ENCODE results near the gene TRIM39.
"Not testable (repeated sequence)": the region's sequence is repeated elsewhere in the genome, so short reads cannot be mapped to it uniquely, and the experiment has no call there.

Gene TRIM39

DNA sequence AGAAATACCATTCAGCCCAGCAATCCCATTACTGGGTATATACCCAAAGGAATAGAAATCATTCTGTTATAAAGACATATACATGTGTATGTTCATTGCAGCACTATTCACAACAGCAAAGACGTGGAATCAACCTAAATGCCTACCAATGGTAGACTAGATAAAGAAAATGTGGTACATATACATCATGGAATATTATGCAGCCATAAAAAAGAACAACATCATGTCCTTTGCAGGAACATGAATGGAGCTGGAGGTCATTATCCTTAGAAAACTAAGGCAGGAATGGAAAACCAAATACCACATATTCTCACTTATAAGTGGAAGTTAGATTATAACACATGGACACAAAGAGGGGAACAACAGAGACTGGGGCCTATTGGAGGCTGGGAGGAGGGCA, 42.6 kb downstream of the TRIM39 start:
- DNase-seq, result not testable (repeated sequence)

DNA sequence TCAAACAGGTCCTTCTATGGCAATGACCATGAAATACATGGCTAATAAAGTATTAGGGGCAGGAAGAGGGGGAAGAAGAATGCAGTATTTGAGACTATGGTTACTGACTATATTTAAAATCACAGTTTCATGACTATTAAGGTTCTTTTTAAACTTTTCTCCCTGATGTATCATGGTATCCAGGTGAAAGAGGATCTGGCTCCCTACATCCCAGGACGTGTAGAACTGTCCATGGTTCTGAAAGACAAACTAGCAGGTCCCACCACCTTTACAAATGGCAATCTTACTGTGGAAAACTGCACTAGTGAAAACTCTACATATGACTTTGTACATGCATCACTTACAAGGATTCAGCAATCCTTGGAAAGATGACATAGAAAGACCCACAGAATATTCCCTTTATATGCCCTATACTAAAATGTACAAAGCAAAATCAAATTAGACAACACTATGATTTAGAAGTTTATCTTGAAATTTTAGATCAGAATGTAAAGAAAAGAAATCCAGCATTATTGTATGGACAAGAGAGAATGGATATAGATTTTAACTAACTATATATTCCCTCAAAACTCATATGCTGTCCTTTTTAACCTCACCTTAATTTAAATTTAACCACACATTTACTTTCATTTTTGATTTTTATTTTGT, 51.7 kb downstream of the TRIM39 start:
- no peak for DNase-seq

DNA sequence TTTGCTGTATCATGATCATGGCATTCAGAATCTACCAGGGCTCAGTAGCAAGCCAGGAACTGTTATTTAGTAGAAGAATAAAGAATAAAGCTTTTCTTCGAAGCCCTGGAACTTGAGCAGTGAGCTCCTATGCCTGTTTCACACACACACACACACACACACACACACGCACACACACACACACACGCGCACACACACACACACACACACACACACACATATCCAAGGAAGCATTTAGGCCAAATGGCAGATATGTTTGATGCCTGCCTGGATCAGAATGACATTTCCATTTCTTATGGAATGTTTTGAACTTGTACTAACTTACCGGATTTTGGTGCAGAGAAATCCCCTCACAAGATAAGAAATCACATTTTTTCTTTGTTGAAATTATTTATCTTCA, 53.7 kb downstream of the TRIM39 start:
- no peak for DNase-seq

DNA sequence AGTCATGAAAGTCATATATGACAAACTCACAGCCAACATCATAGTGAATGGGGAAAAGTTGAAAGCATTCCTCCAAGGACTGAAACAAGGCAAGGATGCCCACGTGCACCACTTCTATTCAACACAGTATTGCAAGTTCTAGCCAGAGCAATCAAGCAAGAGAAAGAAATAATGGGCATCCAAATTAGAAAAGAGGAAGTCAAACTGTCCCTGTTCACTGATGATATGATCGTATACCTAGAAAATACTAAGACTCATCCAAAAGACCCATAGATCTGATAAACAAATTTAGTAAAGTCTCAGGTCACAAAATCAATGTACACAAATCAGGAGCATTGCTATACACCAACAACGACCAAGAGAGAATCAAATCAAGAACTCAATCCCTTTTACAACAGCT, 59.4 kb downstream of the TRIM39 start:
- DNase-seq, result no peak

DNA sequence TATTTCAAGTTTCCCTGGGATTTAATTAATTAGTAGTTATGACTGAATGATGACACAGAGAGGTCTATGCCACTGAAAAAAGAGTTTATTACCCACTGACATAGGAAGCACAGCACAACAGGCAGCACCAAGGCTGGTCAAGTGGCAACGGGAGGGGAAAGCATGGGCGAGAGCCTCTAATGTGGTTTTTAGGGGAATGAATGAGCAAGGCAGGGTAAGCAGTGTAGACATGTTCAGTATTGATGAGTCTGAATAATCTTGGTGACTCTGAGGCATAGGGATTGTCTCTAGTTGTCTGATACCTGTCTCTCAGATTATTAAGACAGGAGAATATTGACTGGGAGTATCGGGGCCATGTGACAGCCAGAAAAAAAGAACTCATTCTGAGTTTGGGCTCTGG, 64.5 kb downstream of the TRIM39 start:
- DNase-seq, result no peak

All from NCI-H1436 treated with DMSO at 0.1 percent for 48 hours (cell line).